Lower leg skin (tissue), 4 donors: ENCODE data around the gene TMIGD3. TPM values are rescaled to one million over a fixed set of nuclear protein-coding genes. Genes with fewer than 3 reads are reported as not detected.

ENCODE experiments used
- DNase-seq, 2 donors: peaks; one replicate each; pipeline ENCODE4 v3.0.0-alpha.2; 2019; ENCODE audit warnings: low spot score in 2 of 2
- H3K4me3 ChIP-seq: fragments of 200-600 bp; sonication (generic); 2 replicates; pipeline ENCODE4 v1.5.1; 2017; ENCODE audit warnings: mild to moderate bottlenecking, low read depth; ENCODE audit not compliant: poor library complexity, severe bottlenecking
- CTCF ChIP-seq, 3 donors: fragments of 450-650 bp; IDR thresholded peaks; one replicate each; pipeline ENCODE4 v1.5.1; 2016; ENCODE audit warnings: antibody characterized with exemption in 3 of 3, mild to moderate bottlenecking in 3 of 3, moderate library complexity in 2 of 3
- POLR2A ChIP-seq, 2 donors: fragments of 450-650 bp; IDR thresholded peaks; one replicate each; pipeline ENCODE4 v1.6.1; 2016 to 2017; ENCODE audit warnings: antibody characterized with exemption in 2 of 2, mild to moderate bottlenecking in 1 of 2, moderate library complexity in 1 of 2
- WGBS, 2 donors: methylation state at CpG; one replicate each; pipeline ENCODE4 v1.1.5; 2018; 5-methylcytosine and 5-hydroxymethylcytosine counted together
- intact Hi-C: fragments of 100-400 bp; cut with DNase I; formaldehyde crosslinking; loops from one replicate; pipeline ENCODE4 v1.15.0; 2023; ENCODE audit warnings: low total_unique reads
- total RNA-seq, 4 donors: library from RNA; depleted of rRNA; stranded (reverse); fragments of >200 nt; gene quantifications; one replicate each; pipeline ENCODE4 v1.1.0, GENCODE V29; 2016

The TMIGD3 gene
- total RNA-seq, 4 donors from 2014 or later = 0.54 to 1.2 (median 0.68) TPM; not detected in 1

- intact Hi-C loops = no loop called here
- no peak overlapping the region for H3K4me3 ChIP-seq
- TF ChIP-seq CTCF (IDR thresholded peaks at IDR 0.05) (no peak), POLR2A (IDR thresholded peaks at IDR 0.05) (no peak)
- 89 to 94% methylated on average over 5 of the region's 5 CpGs for WGBS, 2 donors
- DNase-seq = no peak
These were observed 8.9 kb upstream of the TMIGD3 start for GRCh38 chr1:111512132-111512889.

GRCh38 chr1:111511370-111511769 is 7.9 kb upstream of the TMIGD3 start:
- intact Hi-C loops = no loop called here
- 85 to 87% methylated on average over 3 of the region's 3 CpGs for WGBS, 2 donors
- TF ChIP-seq POLR2A (IDR thresholded peaks at IDR 0.05) (no peak), CTCF (IDR thresholded peaks at IDR 0.05) (no peak)
- H3K4me3 ChIP-seq = no peak overlapping the region
- DNase-seq = no peak

GRCh38 chr1:111509997-111510375 is 6.6 kb upstream of the TMIGD3 start:
- TF ChIP-seq POLR2A (IDR thresholded peaks at IDR 0.05) (no peak), CTCF (IDR thresholded peaks at IDR 0.05) (no peak)
- intact Hi-C loops = loop anchor here (5.0 to 10.0 kb wide), 2 partner anchors 145 to 262 kb away; no protein-coding TSS in a partner anchor
- no peak for DNase-seq
- no peak overlapping the region for H3K4me3 ChIP-seq
- 47 to 51% methylated on average over 3 of the region's 3 CpGs for WGBS, 2 donors

- H3K4me3 ChIP-seq = no peak overlapping the region
- DNase-seq = peak; percentile 77 to 94
- 20 to 24% methylated on average over 14 to 15 of the region's 15 CpGs for WGBS, 2 donors
- TF ChIP-seq CTCF (IDR thresholded peaks at IDR 0.05) (no peak), POLR2A (IDR thresholded peaks at IDR 0.05) (no peak)
- intact Hi-C loops = loop anchor here (5.0 to 10.0 kb wide), 2 partner anchors 147 to 265 kb away; no protein-coding TSS in a partner anchor
These were observed 4.2 kb upstream of the TMIGD3 start for GRCh38 chr1:111507411-111508201.

- 43 to 45% methylated on average over 2 of the region's 2 CpGs for WGBS, 2 donors
- intact Hi-C loops = loop anchor here (5.0 to 10.0 kb wide), 2 partner anchors 148 to 266 kb away; no protein-coding TSS in a partner anchor
These were observed 3.1 kb upstream of the TMIGD3 start for GRCh38 chr1:111506561-111506960.

More at GRCh38 chr1:111506561-111506960, 3.1 kb upstream of the TMIGD3 start:
- no peak overlapping the region for H3K4me3 ChIP-seq
- DNase-seq = no peak
- TF ChIP-seq CTCF (IDR thresholded peaks at IDR 0.05) (no peak), POLR2A (IDR thresholded peaks at IDR 0.05) (no peak)
